WTC11 (cell line): Measurements from ENCODE around the gene PI4K2A. TPM values are rescaled to one million over a fixed set of nuclear protein-coding genes. Genes with fewer than 3 reads are reported as not detected.

ENCODE experiments used
- ATAC-seq: fragments of 200-7000 bp; cut with Tn5 transposase; 2 replicates; pipeline ENCODE4 v1.10.0; 2021; ENCODE audit warnings: mild to moderate bottlenecking, moderate library complexity
- CTCF ChIA-PET: fragments of 300-600 bp; sonication (Branson Sonifier 250); formaldehyde crosslinking; loops from one replicate; lab custom pipeline; 2021; ENCODE audit warnings: antibody characterized with exemption; lab: Charles Lee
- POLR2A ChIA-PET: fragments of 350-600 bp; sonication (Branson Sonifier 250); formaldehyde crosslinking; loops from one replicate; lab custom pipeline; 2021; ENCODE audit warnings: antibody characterized with exemption; lab: Charles Lee
- DNase-seq: peaks from one replicate; pipeline ENCODE4 v3.0.0; 2021; ENCODE audit warnings: low spot score
- H3K27ac Mint-ChIP-seq: 2 replicates; pipeline ENCODE4 v1.8.0; 2021; ENCODE audit warnings: mixed read lengths
- H3K27me3 Mint-ChIP-seq: 2 replicates; pipeline ENCODE4 v1.8.0; 2021; ENCODE audit warnings: low read depth, mild to moderate bottlenecking, moderate library complexity, mixed read lengths
- H3K36me3 Mint-ChIP-seq: 2 replicates; pipeline ENCODE4 v1.8.0; 2021; ENCODE audit warnings: mixed read lengths
- H3K4me1 Mint-ChIP-seq: 2 replicates; pipeline ENCODE4 v1.8.0; 2022; ENCODE audit warnings: mixed read lengths
- H3K4me3 Mint-ChIP-seq: 2 replicates; pipeline ENCODE4 v1.8.0; 2021; ENCODE audit warnings: mild to moderate bottlenecking, moderate library complexity, mixed read lengths
- H3K9me3 Mint-ChIP-seq: 2 replicates; pipeline ENCODE4 v1.8.0; 2021; ENCODE audit warnings: mixed read lengths
- CBFB ChIP-seq: sonication (generic); formaldehyde crosslinking; IDR thresholded peaks from 2 replicates; pipeline ENCODE4 v1.8.1; 2022; ENCODE audit warnings: mild to moderate bottlenecking, low read depth, missing genetic modification reagents
- ELF4 ChIP-seq: sonication (generic); formaldehyde crosslinking; IDR thresholded peaks from 2 replicates; pipeline ENCODE4 v1.8.1; 2022; ENCODE audit warnings: low read depth, mild to moderate bottlenecking, moderate library complexity, missing genetic modification reagents
- ESRRA ChIP-seq: sonication (generic); formaldehyde crosslinking; IDR thresholded peaks from 2 replicates; pipeline ENCODE4 v1.8.1; 2022; ENCODE audit warnings: mild to moderate bottlenecking, missing genetic modification reagents, borderline replicate concordance
- FOXP1 ChIP-seq: sonication (generic); formaldehyde crosslinking; IDR thresholded peaks from 2 replicates; pipeline ENCODE4 v1.8.0; 2022; ENCODE audit warnings: missing genetic modification reagents, mild to moderate bottlenecking, moderate library complexity, borderline replicate concordance
- GABPB1 ChIP-seq: sonication (generic); formaldehyde crosslinking; IDR thresholded peaks from 2 replicates; pipeline ENCODE4 v1.8.1; 2023; ENCODE audit warnings: mild to moderate bottlenecking, missing genetic modification reagents
- RELA ChIP-seq: sonication (generic); formaldehyde crosslinking; IDR thresholded peaks from 2 replicates; pipeline ENCODE4 v1.8.1; 2022; ENCODE audit warnings: missing genetic modification reagents, mild to moderate bottlenecking, borderline replicate concordance
- TEAD4 ChIP-seq: sonication (generic); formaldehyde crosslinking; IDR thresholded peaks from 2 replicates; pipeline ENCODE4 v1.8.0; 2022; ENCODE audit warnings: mild to moderate bottlenecking, missing genetic modification reagents
- ZNF219 ChIP-seq: sonication (generic); formaldehyde crosslinking; IDR thresholded peaks from 2 replicates; pipeline ENCODE4 v1.8.0; 2023; ENCODE audit warnings: missing genetic modification reagents, mild to moderate bottlenecking, borderline replicate concordance
- ZNF263 ChIP-seq: sonication (generic); formaldehyde crosslinking; IDR thresholded peaks from 2 replicates; pipeline ENCODE4 v1.8.1; 2022; ENCODE audit warnings: low read depth, mild to moderate bottlenecking, moderate library complexity, missing genetic modification reagents
- total RNA-seq: library from RNA; stranded (reverse); gene quantifications from 3 replicates; pipeline ENCODE4 v1.2.3, GENCODE V29; 2021
- TF ChIP-seq, protein P1 (sequence below): fragments of 250-450 bp; sonication (Bioruptor Pico); IDR thresholded peaks from 2 replicates; pipeline ENCODE4 v1.8.0; 2021; ENCODE audit warnings: mild to moderate bottlenecking
- TF ChIP-seq, protein P2 (sequence below): fragments of 200-600 bp; IDR thresholded peaks from 2 replicates; pipeline ENCODE4 v1.8.0; 2022; ENCODE audit warnings: antibody characterized with exemption
- TF ChIP-seq, protein P3 (sequence below): sonication (generic); formaldehyde crosslinking; conservative IDR thresholded peaks from 2 replicates; pipeline ENCODE4 v1.8.1; 2022; ENCODE audit warnings: mild to moderate bottlenecking, missing genetic modification reagents
- TF ChIP-seq, protein P4 (sequence below): fragments of 250-450 bp; sonication (Bioruptor Pico); IDR thresholded peaks from 2 replicates; pipeline ENCODE4 v1.9.0; 2021; ENCODE audit warnings: mild to moderate bottlenecking, borderline replicate concordance
- TF ChIP-seq, protein P5 (sequence below): sonication (generic); formaldehyde crosslinking; IDR thresholded peaks from 2 replicates; pipeline ENCODE4 v1.8.0; 2022; ENCODE audit warnings: mild to moderate bottlenecking, missing genetic modification reagents
- TF ChIP-seq, protein P6 (sequence below): sonication (generic); formaldehyde crosslinking; IDR thresholded peaks from 2 replicates; pipeline ENCODE4 v1.8.1; 2022; ENCODE audit warnings: mild to moderate bottlenecking, moderate library complexity, missing genetic modification reagents

Gene PI4K2A
- total RNA-seq, 1 experiment from 2014 or later, result 19.5 TPM

DNA sequence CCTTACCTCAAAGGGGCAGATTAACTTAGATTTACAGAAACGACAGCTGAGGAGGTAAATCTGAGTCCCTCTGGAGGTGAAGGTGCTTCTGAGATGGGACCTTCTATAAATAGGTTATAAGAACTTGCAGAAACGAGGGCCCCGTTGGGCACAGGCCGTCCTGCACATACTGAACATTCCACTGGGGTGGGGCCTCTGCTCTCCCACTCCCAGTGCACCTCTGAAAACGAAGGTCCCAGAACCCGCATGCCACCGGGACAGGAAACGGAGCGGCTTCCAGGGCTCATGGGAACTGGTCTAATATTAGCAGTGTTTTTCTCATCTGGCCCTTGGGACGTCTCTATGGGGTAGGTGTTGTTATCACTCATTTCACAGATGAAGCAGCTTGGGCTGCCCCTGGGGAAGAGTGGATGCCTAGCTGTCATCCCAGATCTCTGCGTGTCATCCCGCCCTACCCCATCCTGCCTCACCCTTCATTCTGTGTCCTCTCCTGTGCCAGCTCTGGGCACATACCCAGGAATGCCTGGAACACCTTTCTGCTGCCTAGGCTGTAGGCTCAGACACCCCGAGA is 31.4 kb upstream of the PI4K2A start:
- Mint-ChIP-seq H3K27ac (no peak overlapping the region), H3K4me1 (peaks cover 14% of the 10 kb centered on the region), H3K36me3 (no peaks in the 10 kb centered on the region), H3K4me3 (no peak overlapping the region)
- ChIA-PET POLR2A (no interaction called here), CTCF (interaction anchor here (0.9 to 1.8 kb wide), 4 partner anchors 35 to 145 kb away, joined by 4 to 7 read pairs (median 4); partner anchors contain the start of gene ANKRD2)
- no peak for ATAC-seq
- TF ChIP-seq, protein P1, sequence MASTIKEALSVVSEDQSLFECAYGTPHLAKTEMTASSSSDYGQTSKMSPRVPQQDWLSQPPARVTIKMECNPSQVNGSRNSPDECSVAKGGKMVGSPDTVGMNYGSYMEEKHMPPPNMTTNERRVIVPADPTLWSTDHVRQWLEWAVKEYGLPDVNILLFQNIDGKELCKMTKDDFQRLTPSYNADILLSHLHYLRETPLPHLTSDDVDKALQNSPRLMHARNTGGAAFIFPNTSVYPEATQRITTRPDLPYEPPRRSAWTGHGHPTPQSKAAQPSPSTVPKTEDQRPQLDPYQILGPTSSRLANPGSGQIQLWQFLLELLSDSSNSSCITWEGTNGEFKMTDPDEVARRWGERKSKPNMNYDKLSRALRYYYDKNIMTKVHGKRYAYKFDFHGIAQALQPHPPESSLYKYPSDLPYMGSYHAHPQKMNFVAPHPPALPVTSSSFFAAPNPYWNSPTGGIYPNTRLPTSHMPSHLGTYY (CRISPR knock-in tag), result no peak
- no peak for TF ChIP-seq TEAD4
- no peak for TF ChIP-seq ELF4 (CRISPR knock-in tag)
- no peak for TF ChIP-seq RELA
- TF ChIP-seq FOXP1, result no peak
- no peak for TF ChIP-seq ESRRA (CRISPR knock-in tag)
- TF ChIP-seq, protein P2, sequence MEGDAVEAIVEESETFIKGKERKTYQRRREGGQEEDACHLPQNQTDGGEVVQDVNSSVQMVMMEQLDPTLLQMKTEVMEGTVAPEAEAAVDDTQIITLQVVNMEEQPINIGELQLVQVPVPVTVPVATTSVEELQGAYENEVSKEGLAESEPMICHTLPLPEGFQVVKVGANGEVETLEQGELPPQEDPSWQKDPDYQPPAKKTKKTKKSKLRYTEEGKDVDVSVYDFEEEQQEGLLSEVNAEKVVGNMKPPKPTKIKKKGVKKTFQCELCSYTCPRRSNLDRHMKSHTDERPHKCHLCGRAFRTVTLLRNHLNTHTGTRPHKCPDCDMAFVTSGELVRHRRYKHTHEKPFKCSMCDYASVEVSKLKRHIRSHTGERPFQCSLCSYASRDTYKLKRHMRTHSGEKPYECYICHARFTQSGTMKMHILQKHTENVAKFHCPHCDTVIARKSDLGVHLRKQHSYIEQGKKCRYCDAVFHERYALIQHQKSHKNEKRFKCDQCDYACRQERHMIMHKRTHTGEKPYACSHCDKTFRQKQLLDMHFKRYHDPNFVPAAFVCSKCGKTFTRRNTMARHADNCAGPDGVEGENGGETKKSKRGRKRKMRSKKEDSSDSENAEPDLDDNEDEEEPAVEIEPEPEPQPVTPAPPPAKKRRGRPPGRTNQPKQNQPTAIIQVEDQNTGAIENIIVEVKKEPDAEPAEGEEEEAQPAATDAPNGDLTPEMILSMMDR, result no peak
- TF ChIP-seq, protein P3, sequence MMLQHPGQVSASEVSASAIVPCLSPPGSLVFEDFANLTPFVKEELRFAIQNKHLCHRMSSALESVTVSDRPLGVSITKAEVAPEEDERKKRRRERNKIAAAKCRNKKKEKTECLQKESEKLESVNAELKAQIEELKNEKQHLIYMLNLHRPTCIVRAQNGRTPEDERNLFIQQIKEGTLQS (CRISPR knock-in tag), result no peak
- TF ChIP-seq CBFB (CRISPR knock-in tag), result no peak
- TF ChIP-seq, protein P4, sequence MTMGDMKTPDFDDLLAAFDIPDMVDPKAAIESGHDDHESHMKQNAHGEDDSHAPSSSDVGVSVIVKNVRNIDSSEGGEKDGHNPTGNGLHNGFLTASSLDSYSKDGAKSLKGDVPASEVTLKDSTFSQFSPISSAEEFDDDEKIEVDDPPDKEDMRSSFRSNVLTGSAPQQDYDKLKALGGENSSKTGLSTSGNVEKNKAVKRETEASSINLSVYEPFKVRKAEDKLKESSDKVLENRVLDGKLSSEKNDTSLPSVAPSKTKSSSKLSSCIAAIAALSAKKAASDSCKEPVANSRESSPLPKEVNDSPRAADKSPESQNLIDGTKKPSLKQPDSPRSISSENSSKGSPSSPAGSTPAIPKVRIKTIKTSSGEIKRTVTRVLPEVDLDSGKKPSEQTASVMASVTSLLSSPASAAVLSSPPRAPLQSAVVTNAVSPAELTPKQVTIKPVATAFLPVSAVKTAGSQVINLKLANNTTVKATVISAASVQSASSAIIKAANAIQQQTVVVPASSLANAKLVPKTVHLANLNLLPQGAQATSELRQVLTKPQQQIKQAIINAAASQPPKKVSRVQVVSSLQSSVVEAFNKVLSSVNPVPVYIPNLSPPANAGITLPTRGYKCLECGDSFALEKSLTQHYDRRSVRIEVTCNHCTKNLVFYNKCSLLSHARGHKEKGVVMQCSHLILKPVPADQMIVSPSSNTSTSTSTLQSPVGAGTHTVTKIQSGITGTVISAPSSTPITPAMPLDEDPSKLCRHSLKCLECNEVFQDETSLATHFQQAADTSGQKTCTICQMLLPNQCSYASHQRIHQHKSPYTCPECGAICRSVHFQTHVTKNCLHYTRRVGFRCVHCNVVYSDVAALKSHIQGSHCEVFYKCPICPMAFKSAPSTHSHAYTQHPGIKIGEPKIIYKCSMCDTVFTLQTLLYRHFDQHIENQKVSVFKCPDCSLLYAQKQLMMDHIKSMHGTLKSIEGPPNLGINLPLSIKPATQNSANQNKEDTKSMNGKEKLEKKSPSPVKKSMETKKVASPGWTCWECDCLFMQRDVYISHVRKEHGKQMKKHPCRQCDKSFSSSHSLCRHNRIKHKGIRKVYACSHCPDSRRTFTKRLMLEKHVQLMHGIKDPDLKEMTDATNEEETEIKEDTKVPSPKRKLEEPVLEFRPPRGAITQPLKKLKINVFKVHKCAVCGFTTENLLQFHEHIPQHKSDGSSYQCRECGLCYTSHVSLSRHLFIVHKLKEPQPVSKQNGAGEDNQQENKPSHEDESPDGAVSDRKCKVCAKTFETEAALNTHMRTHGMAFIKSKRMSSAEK (CRISPR knock-in tag), result no peak
- TF ChIP-seq, all 79 proteins: peak for 0
- H3K27me3 Mint-ChIP-seq, result no peaks in the 10 kb centered on the region
- no peaks in the 10 kb centered on the region for H3K9me3 Mint-ChIP-seq
- DNase-seq, result no peak

DNA sequence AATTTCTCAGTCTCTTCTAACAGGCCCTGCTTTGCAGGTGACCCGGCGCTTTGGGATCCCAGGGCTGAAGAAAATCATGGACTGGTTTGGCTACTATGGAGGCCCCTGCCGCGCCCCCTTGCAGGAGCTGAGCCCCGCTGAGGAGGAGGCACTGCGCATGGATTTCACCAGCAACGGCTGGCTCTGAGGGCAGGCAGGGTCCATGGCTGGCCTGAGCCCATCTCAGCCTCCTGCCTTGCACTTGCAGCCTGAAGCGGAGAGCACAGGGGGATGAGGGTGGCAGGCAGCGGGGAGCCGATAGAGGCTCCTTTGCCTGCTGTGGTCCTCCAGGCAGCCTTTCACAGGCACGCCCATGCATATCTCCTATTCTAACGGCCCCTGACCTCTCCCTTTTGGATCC is 29.0 kb upstream of the PI4K2A start:
- DNase-seq (no peak), ATAC-seq (peak; percentile 18; the same call in 1 of the 2 replicates)
- peak overlapping the region; percentile 49 for H3K27ac Mint-ChIP-seq
- H3K27me3 Mint-ChIP-seq, result no peaks in the 10 kb centered on the region
- H3K4me3 Mint-ChIP-seq, result no peak overlapping the region
- H3K4me1 Mint-ChIP-seq, result peaks cover 14% of the 10 kb centered on the region
- TF ChIP-seq, protein P5, sequence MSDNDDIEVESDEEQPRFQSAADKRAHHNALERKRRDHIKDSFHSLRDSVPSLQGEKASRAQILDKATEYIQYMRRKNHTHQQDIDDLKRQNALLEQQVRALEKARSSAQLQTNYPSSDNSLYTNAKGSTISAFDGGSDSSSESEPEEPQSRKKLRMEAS (CRISPR knock-in tag), result no peak
- TF ChIP-seq ZNF263 (CRISPR knock-in tag), result peak; percentile 32; the same call in 1 of the 2 replicates
- TF ChIP-seq ZNF219 (CRISPR knock-in tag), result no peak
- TF ChIP-seq, protein P6, sequence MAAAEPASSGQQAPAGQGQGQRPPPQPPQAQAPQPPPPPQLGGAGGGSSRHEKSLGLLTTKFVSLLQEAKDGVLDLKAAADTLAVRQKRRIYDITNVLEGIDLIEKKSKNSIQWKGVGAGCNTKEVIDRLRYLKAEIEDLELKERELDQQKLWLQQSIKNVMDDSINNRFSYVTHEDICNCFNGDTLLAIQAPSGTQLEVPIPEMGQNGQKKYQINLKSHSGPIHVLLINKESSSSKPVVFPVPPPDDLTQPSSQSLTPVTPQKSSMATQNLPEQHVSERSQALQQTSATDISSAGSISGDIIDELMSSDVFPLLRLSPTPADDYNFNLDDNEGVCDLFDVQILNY (CRISPR knock-in tag), result no peak
- TF ChIP-seq GABPB1, result no peak
- ChIA-PET CTCF (interaction anchor here (0.7 to 3.3 kb wide), 15 partner anchors 20 to 210 kb away, joined by 3 to 55 read pairs (median 4); partner anchors contain the start of genes ANKRD2, AVPI1, RRP12 and UBTD1), POLR2A (interaction anchor here (1.0 kb wide), 1 partner anchor 37 kb away, joined by 3 read pairs; no protein-coding TSS in a partner anchor)
- no peaks in the 10 kb centered on the region for H3K9me3 Mint-ChIP-seq
- no peaks in the 10 kb centered on the region for H3K36me3 Mint-ChIP-seq
